GM12892 (cell line): ENCODE results near the gene HMCES.

Experiments used
- POLR2A ChIP-seq: IDR thresholded peaks from 2 replicates; pipeline ENCODE4 v1.6.1; 2011; ENCODE audit warnings: low read depth, low read length, control low read depth
- POLR2AphosphoS5 ChIP-seq: IDR thresholded peaks from 2 replicates; pipeline ENCODE4 v1.6.1; 2011; ENCODE audit warnings: low read depth, low read length, control low read depth
- TAF1 ChIP-seq: IDR thresholded peaks from 2 replicates; pipeline ENCODE4 v1.6.1; 2011; ENCODE audit warnings: low read depth, mild to moderate bottlenecking, control low read depth, low read length, borderline replicate concordance

DNA sequence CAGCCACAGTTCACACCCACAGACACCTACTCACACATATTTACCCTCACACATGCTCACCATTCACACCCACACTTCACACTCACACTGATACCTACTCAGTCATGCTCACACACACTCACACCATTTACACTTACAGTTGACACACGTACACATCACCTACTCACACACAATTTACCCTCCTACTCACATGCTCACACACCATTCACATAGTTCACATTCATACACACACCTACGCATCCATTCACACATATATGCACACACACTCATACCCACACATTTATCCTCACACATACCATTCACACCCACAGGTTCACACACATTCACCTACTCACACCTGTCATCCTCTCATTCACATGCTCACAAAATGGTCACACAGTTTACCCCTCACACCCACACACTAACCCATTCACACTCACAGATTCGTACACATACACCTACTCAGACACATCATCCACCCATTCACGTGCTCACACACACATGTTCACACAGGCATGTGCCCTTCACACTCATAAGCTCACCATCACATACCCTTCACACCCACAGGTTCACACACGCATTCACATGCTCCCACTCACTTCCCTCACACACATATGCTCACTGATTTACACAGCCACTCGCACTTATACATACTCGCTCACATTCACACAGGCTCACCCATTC lies 42.3 kb downstream of the HMCES start:
- TF ChIP-seq POLR2AphosphoS5 (no peak), POLR2A (no peak), TAF1 (no peak)
